Activated B cell treated with CpG ODN at 0.5 μM for 24 hours (primary cell): ENCODE results near the gene F5. TPM values are rescaled to one million over a fixed set of nuclear protein-coding genes. Genes with fewer than 3 reads are reported as not detected.

Experiments used
- ATAC-seq: fragments of 200-7000 bp; cut with Tn5 transposase; one replicate; pipeline ENCODE4 v1.10.0; 2021; ENCODE audit warnings: low read depth, mild to moderate bottlenecking, moderate library complexity
- CTCF ChIA-PET: fragments of 350-600 bp; sonication (Branson Sonifier 250); formaldehyde crosslinking; loops from one replicate; lab custom pipeline; 2021; ENCODE audit warnings: antibody characterized with exemption; lab: Charles Lee
- POLR2A ChIA-PET: fragments of 350-600 bp; sonication (Branson Sonifier 250); formaldehyde crosslinking; loops from one replicate; lab custom pipeline; 2021; ENCODE audit warnings: antibody characterized with exemption; lab: Charles Lee
- DNase-seq: peaks from one replicate; pipeline ENCODE4 v3.0.0; 2022
- H3K27ac Mint-ChIP-seq: one replicate; pipeline ENCODE4 v1.8.0; 2020; ENCODE audit warnings: mixed read lengths
- H3K27me3 Mint-ChIP-seq: one replicate; pipeline ENCODE4 v1.8.0; 2021; ENCODE audit warnings: mixed read lengths
- H3K36me3 Mint-ChIP-seq: one replicate; pipeline ENCODE4 v1.8.0; 2021; ENCODE audit warnings: low read depth, mixed read lengths
- H3K4me1 Mint-ChIP-seq: one replicate; pipeline ENCODE4 v1.8.0; 2021; ENCODE audit warnings: mixed read lengths
- H3K4me3 Mint-ChIP-seq: one replicate; pipeline ENCODE4 v1.8.0; 2020; ENCODE audit warnings: mild to moderate bottlenecking, mixed read lengths
- H3K9me3 Mint-ChIP-seq: one replicate; pipeline ENCODE4 v1.8.0; 2020; ENCODE audit warnings: mixed read lengths
- intact Hi-C: fragments of 100-400 bp; cut with micrococcal nuclease; formaldehyde crosslinking; loops from one replicate; pipeline ENCODE4 v1.15.1; 2024
- total RNA-seq: library from RNA; stranded (reverse); gene quantifications from 2 replicates; pipeline ENCODE4 v1.2.3, GENCODE V29; 2022
- TF ChIP-seq, protein P1 (sequence below): fragments of 200-600 bp; IDR thresholded peaks from one replicate; pipeline ENCODE4 v1.8.0; 2022; ENCODE audit warnings: antibody characterized with exemption, mild to moderate bottlenecking

Gene F5
- total RNA-seq, 1 donor from 2014 or later, result 0.67 TPM

DNA sequence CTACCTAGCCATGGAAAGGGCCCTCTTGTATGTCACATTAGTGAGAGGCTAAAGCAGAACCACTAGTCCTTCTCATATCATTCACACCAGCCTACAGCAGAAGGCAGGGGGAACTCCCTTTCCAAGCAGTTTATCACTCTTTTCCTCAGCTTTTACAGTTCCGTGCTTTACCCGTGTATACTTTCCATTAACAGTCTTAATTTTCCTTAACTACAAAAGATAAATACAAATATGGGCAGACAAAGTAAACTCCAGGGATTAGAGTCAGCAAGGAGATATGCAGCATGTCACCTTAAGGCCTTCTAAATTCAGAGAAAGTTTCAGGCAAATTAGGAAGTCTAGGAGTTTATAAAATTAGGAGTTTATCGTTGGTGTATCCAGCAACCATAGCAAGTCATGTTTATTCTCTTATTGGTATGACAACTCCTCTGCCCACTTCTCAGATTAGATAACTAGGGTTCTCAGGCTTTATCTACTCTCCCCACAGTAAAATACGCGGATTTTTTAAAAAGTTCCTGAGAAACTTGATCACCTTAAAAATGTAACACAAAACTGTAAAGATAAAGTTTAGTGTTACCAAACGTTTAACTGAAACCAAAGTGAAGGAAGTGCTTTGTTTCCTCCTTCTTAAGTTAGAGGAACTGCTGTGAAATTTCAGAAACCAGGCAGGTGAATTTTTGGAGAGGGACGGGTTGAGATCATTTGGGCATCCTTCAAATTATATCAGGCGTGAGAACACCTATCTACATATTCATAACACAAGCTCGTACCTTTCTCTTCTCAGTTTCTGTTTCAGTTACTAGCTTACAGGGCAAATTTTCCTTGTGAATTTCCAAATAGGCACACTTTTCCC lies 57.8 kb downstream of the F5 start:
- POLR2A ChIA-PET, result no interaction called here
- Mint-ChIP-seq H3K4me1 (peaks cover 7% of the 10 kb centered on the region), H3K4me3 (no peak overlapping the region), H3K27ac (no peak overlapping the region), H3K9me3 (no peaks in the 10 kb centered on the region), H3K36me3 (no peaks in the 10 kb centered on the region), H3K27me3 (peaks cover 6% of the 10 kb centered on the region)
- ATAC-seq (no peak), DNase-seq (no peak)
- intact Hi-C loops, result no loop called here
- CTCF ChIA-PET, result no interaction called here
- TF ChIP-seq, protein P1, sequence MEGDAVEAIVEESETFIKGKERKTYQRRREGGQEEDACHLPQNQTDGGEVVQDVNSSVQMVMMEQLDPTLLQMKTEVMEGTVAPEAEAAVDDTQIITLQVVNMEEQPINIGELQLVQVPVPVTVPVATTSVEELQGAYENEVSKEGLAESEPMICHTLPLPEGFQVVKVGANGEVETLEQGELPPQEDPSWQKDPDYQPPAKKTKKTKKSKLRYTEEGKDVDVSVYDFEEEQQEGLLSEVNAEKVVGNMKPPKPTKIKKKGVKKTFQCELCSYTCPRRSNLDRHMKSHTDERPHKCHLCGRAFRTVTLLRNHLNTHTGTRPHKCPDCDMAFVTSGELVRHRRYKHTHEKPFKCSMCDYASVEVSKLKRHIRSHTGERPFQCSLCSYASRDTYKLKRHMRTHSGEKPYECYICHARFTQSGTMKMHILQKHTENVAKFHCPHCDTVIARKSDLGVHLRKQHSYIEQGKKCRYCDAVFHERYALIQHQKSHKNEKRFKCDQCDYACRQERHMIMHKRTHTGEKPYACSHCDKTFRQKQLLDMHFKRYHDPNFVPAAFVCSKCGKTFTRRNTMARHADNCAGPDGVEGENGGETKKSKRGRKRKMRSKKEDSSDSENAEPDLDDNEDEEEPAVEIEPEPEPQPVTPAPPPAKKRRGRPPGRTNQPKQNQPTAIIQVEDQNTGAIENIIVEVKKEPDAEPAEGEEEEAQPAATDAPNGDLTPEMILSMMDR, result no peak

DNA sequence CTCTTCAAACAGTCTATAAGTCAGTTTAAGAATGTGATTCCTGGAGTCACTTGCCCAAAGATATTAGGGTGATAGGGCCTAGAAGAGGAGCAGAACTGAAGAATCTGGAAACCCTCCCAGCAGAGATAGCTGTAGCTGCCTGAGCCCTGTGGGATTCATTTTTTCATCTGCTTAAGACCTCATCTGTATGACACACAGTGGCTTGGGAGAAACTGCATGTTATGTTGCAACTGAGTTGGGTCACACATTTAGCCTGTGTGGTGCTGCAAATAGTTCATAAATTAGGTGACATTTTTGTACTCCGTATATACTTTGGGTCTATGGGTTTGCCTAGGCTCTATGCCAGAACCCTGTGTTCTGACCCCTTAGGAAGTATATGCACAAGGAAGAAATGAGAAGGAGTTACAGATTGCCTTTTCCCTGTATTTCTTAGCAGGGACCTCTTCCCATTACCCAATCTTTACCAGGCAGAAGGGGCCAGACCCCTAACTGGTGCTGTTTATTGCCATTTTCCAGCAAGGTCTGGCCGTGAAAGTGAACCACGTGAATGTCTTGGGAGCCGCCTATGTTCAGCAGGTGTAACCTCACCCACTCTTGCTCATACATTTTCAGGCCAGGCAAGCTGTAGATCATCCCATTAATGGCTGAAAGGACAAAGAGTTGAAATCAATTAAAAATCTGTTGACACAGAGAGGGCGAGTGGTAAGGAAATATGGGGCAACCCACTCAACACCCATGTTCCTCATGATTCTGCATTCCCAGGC lies 58.6 kb downstream of the F5 start:
- no peak overlapping the region for H3K4me3 Mint-ChIP-seq
- H3K36me3 Mint-ChIP-seq, result no peaks in the 10 kb centered on the region
- ChIA-PET CTCF (no interaction called here), POLR2A (no interaction called here)
- no peak for ATAC-seq
- no peaks in the 10 kb centered on the region for H3K9me3 Mint-ChIP-seq
- no peak overlapping the region for H3K27ac Mint-ChIP-seq
- H3K27me3 Mint-ChIP-seq, result peaks cover 6% of the 10 kb centered on the region
- TF ChIP-seq, protein P1, result no peak
- DNase-seq, result no peak
- intact Hi-C loops, result no loop called here
- peaks cover 7% of the 10 kb centered on the region for H3K4me1 Mint-ChIP-seq

DNA sequence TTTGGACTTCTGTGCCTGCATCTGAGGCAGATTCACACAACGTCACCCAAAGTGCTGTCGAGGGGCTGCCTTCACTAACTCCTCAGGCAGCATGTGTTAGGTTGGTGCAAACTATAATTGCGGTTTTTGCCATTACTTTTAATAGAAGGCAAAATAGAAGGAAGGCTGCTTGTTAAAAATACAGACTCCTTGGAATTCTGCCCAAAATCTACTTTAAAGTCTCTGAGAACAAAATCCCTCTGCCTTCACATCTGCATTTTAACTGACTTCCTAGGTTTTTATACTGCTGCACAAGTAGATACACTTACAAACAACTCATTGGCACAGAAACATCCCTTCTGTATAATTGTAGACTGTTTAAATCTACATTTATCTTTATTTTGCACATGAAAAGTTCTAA lies 59.3 kb downstream of the F5 start:
- peaks cover 7% of the 10 kb centered on the region for H3K4me1 Mint-ChIP-seq
- peaks cover 3% of the 10 kb centered on the region for H3K27me3 Mint-ChIP-seq
- TF ChIP-seq, protein P1, result no peak
- intact Hi-C loops, result no loop called here
- no peaks in the 10 kb centered on the region for H3K36me3 Mint-ChIP-seq
- no peak overlapping the region for H3K27ac Mint-ChIP-seq
- no peak overlapping the region for H3K4me3 Mint-ChIP-seq
- H3K9me3 Mint-ChIP-seq, result no peaks in the 10 kb centered on the region
- CTCF ChIA-PET, result no interaction called here
- POLR2A ChIA-PET, result no interaction called here
- ATAC-seq (no peak), DNase-seq (no peak)

DNA sequence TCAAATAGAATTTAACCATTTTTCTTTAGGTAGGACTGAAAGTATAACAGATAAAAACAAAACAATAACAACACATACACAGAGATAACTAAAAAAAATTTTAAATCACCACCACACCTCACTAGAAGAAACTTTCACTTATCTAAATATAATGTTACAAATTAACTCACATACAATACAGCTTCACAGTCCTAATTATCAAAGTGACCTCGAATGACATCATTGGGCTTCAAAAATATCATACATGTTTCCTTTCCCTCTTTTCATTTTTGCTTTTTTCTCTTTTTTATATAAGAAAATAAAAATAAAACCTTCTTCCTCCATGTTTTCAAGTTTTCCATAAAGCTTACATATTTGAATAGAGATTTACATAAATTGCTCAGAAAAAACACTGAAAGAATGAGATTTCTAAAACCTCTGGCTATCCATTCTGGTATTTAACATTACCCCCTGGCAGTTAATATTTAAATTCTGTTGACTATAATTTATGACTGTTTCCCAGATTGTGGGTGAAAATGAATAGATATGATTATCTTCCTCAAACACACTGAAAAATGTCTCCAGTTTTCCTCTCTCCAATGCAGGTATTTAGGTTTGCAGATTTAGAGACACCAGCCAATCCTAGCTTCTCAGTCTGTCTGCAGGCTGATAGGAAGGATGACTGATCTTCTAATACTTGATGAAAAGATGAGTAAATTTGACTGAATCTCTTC lies 60.0 kb downstream of the F5 start:
- H3K36me3 Mint-ChIP-seq, result no peaks in the 10 kb centered on the region
- no peaks in the 10 kb centered on the region for H3K9me3 Mint-ChIP-seq
- H3K4me1 Mint-ChIP-seq, result peaks cover 7% of the 10 kb centered on the region
- TF ChIP-seq, protein P1, result no peak
- intact Hi-C loops, result no loop called here
- CTCF ChIA-PET, result no interaction called here
- no peak overlapping the region for H3K27ac Mint-ChIP-seq
- no peak overlapping the region for H3K4me3 Mint-ChIP-seq
- H3K27me3 Mint-ChIP-seq, result peaks cover 2% of the 10 kb centered on the region
- ATAC-seq (no peak), DNase-seq (no peak)
- POLR2A ChIA-PET, result no interaction called here

DNA sequence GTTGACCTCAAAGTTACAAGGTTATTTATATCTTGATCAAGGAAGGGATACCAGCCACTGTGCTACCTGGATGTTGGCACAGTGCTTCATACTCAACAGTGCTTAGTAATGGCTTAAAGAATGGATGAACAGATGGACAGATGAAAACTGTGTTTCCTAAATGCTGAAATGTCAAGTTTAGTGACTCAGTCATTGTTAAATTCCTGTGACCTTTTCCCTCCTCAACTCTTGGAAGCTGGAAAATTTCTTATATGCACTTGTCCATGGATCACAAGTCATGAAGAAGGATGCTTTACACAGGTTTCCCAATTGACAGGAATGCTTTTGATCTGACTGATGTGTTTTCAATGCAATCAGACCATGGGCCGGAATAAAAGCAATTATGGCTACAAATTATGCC lies 60.9 kb downstream of the F5 start:
- DNase-seq, result no peak
- POLR2A ChIA-PET, result no interaction called here

More for the DNA sequence above, 60.9 kb downstream of the F5 start:
- peaks cover 2% of the 10 kb centered on the region for H3K27me3 Mint-ChIP-seq
- no peak overlapping the region for H3K4me3 Mint-ChIP-seq
- intact Hi-C loops, result no loop called here
- H3K27ac Mint-ChIP-seq, result no peak overlapping the region
- H3K9me3 Mint-ChIP-seq, result no peaks in the 10 kb centered on the region
- H3K4me1 Mint-ChIP-seq, result peaks cover 7% of the 10 kb centered on the region
- ATAC-seq, result no peak
- H3K36me3 Mint-ChIP-seq, result no peaks in the 10 kb centered on the region
- CTCF ChIA-PET, result no interaction called here
- TF ChIP-seq, protein P1, result no peak
